ENCODE results near the gene PSMB11.
"Not testable (repeated sequence)": the region's sequence is repeated elsewhere in the genome, so short reads cannot be mapped to it uniquely, and the experiment has no call there.

Gene PSMB11

GRCh38 chr14:22997676-22998323 lies 44.2 kb upstream of the PSMB11 start:
- no peak for DNase-seq (ENCODE audit: low spot score)
- in situ Hi-C loops (cut with MboI; ENCODE audit: low pct_unique_long_range_greater_than_20kb, low sequenced_read_pairs, unreplicated experiment), result no loop called here
- TF ChIP-seq CTCF (IDR thresholded peaks at IDR 0.05; ENCODE audit: extremely low read depth, insufficient read depth, missing control alignments), result no peak

- no peak for TF ChIP-seq CTCF (IDR thresholded peaks at IDR 0.05; ENCODE audit: extremely low read depth, insufficient read depth, missing control alignments)
- DNase-seq (ENCODE audit: low spot score), result no peak
- in situ Hi-C loops (cut with MboI; ENCODE audit: low pct_unique_long_range_greater_than_20kb, low sequenced_read_pairs, unreplicated experiment), result no loop called here
Measured at GRCh38 chr14:22998329-22999012, 43.5 kb upstream of the PSMB11 start.

GRCh38 chr14:23000860-23001259 lies 41.2 kb upstream of the PSMB11 start:
- no peak for TF ChIP-seq CTCF (IDR thresholded peaks at IDR 0.05; ENCODE audit: extremely low read depth, insufficient read depth, missing control alignments)
- DNase-seq (ENCODE audit: low spot score), result no peak
- in situ Hi-C loops (cut with MboI; ENCODE audit: low pct_unique_long_range_greater_than_20kb, low sequenced_read_pairs, unreplicated experiment), result no loop called here

- in situ Hi-C loops (cut with MboI; ENCODE audit: low pct_unique_long_range_greater_than_20kb, low sequenced_read_pairs, unreplicated experiment), result no loop called here
- no peak for DNase-seq (ENCODE audit: low spot score)
Measured at GRCh38 chr14:23002592-23002991, 39.4 kb upstream of the PSMB11 start.

GRCh38 chr14:23004274-23004673 lies 37.7 kb upstream of the PSMB11 start:
- DNase-seq (ENCODE audit: low spot score); in situ Hi-C loops (cut with MboI; ENCODE audit: low pct_unique_long_range_greater_than_20kb, low sequenced_read_pairs, unreplicated experiment): not testable (repeated sequence)

More at GRCh38 chr14:23002592-23002991, 39.4 kb upstream of the PSMB11 start:
- no peak for TF ChIP-seq CTCF (IDR thresholded peaks at IDR 0.05; ENCODE audit: extremely low read depth, insufficient read depth, missing control alignments)

- DNase-seq (ENCODE audit: low spot score), result no peak
- no peak for TF ChIP-seq CTCF (IDR thresholded peaks at IDR 0.05; ENCODE audit: extremely low read depth, insufficient read depth, missing control alignments)
- in situ Hi-C loops (cut with MboI; ENCODE audit: low pct_unique_long_range_greater_than_20kb, low sequenced_read_pairs, unreplicated experiment), result no loop called here
Measured at GRCh38 chr14:23005451-23006187, 36.4 kb upstream of the PSMB11 start.

- in situ Hi-C loops (cut with MboI; ENCODE audit: low pct_unique_long_range_greater_than_20kb, low sequenced_read_pairs, unreplicated experiment), result no loop called here
- no peak for TF ChIP-seq CTCF (IDR thresholded peaks at IDR 0.05; ENCODE audit: extremely low read depth, insufficient read depth, missing control alignments)
- DNase-seq (ENCODE audit: low spot score), result no peak
Measured at GRCh38 chr14:23006188-23006534, 35.9 kb upstream of the PSMB11 start.
